Gastrocnemius medialis (tissue), 4 donors: ENCODE results near the gene P2RY11.

Experiments
- POLR2A ChIP-seq, 2 donors: fragments of 450-650 bp; IDR thresholded peaks; one replicate each; pipeline ENCODE4 v1.6.1; 2017; ENCODE audit warnings: antibody characterized with exemption in 2 of 2, mild to moderate bottlenecking in 2 of 2, moderate library complexity in 2 of 2
- TF ChIP-seq, protein P1 (sequence below), 5 experiments: fragments of 450-650 bp in 3 of 5; fragments of 200-600 bp in 2 of 5; sonication (generic) in 2 of 5; IDR thresholded peaks in 4 of 5; conservative IDR thresholded peaks in 1 of 5; 1 replicate in 4 of 5; 2 replicates in 1 of 5; pipeline ENCODE4 v1.5.1; 2016 to 2019; ENCODE audit warnings: antibody characterized with exemption in 5 of 5, mild to moderate bottlenecking in 3 of 5, moderate library complexity in 3 of 5

DNA sequence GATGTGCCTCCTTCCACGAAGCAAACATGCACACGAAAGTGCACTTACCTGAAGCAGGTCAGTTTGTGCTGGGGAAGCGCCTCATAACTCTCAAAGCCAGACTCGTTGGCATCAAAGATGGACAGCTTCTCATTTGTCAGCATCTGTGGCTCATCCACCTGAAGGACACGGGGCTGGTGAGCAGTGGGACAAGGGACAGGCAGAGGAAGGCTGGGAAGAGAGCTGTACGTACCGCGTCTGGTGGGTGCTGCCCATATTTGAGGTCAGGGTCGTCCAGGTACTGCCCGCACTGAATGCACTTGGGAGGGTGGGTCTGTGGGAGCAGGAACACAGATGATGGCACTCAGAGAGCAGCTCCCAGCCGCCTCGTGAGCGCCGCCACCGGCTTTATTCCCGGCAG, 48.1 kb downstream of the P2RY11 start:
- TF ChIP-seq, protein P1, sequence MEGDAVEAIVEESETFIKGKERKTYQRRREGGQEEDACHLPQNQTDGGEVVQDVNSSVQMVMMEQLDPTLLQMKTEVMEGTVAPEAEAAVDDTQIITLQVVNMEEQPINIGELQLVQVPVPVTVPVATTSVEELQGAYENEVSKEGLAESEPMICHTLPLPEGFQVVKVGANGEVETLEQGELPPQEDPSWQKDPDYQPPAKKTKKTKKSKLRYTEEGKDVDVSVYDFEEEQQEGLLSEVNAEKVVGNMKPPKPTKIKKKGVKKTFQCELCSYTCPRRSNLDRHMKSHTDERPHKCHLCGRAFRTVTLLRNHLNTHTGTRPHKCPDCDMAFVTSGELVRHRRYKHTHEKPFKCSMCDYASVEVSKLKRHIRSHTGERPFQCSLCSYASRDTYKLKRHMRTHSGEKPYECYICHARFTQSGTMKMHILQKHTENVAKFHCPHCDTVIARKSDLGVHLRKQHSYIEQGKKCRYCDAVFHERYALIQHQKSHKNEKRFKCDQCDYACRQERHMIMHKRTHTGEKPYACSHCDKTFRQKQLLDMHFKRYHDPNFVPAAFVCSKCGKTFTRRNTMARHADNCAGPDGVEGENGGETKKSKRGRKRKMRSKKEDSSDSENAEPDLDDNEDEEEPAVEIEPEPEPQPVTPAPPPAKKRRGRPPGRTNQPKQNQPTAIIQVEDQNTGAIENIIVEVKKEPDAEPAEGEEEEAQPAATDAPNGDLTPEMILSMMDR (IDR thresholded peaks at IDR 0.05 in 4 of 5, conservative IDR thresholded peaks at IDR 0.05 in 1 of 5) = no peak
- no peak for TF ChIP-seq POLR2A (IDR thresholded peaks at IDR 0.05)
